DND-41 (cell line): ENCODE results near the gene HTR3D.

Experiments
- CTCF ChIP-seq: IDR thresholded peaks from 2 replicates; pipeline ENCODE4 v1.5.1; 2012; ENCODE audit warnings: borderline replicate concordance, low read length, moderate library complexity, mild to moderate bottlenecking; ENCODE audit not compliant: poor library complexity, severe bottlenecking; ENCODE audit errors: extremely low read depth
- EZH2 ChIP-seq: IDR thresholded peaks from 3 replicates; pipeline ENCODE4 v1.6.1; 2012; ENCODE audit warnings: borderline replicate concordance, low read depth, mild to moderate bottlenecking, moderate library complexity, low read length, inconsistent platforms; ENCODE audit not compliant: severe bottlenecking

- TF ChIP-seq CTCF, result no peak
- no peak for TF ChIP-seq EZH2
These were observed 34.7 kb downstream of the HTR3D start for GRCh38 chr3:184066211-184066610.
